ENCODE measurements around the gene LRCH4. TPM values are rescaled to one million over a fixed set of nuclear protein-coding genes. Genes with fewer than 3 reads are reported as not detected.

Gene LRCH4, protein sequence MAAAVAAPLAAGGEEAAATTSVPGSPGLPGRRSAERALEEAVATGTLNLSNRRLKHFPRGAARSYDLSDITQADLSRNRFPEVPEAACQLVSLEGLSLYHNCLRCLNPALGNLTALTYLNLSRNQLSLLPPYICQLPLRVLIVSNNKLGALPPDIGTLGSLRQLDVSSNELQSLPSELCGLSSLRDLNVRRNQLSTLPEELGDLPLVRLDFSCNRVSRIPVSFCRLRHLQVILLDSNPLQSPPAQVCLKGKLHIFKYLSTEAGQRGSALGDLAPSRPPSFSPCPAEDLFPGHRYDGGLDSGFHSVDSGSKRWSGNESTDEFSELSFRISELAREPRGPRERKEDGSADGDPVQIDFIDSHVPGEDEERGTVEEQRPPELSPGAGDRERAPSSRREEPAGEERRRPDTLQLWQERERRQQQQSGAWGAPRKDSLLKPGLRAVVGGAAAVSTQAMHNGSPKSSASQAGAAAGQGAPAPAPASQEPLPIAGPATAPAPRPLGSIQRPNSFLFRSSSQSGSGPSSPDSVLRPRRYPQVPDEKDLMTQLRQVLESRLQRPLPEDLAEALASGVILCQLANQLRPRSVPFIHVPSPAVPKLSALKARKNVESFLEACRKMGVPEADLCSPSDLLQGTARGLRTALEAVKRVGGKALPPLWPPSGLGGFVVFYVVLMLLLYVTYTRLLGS
- total RNA-seq (100 to 1,000 TPM; 328 to 377 (median 362) TPM), total RNA-seq (7.9 to 101 (median 54.0) reads per million in 29 experiments)
- 109 TPM for total RNA-seq (2013)

DNA sequence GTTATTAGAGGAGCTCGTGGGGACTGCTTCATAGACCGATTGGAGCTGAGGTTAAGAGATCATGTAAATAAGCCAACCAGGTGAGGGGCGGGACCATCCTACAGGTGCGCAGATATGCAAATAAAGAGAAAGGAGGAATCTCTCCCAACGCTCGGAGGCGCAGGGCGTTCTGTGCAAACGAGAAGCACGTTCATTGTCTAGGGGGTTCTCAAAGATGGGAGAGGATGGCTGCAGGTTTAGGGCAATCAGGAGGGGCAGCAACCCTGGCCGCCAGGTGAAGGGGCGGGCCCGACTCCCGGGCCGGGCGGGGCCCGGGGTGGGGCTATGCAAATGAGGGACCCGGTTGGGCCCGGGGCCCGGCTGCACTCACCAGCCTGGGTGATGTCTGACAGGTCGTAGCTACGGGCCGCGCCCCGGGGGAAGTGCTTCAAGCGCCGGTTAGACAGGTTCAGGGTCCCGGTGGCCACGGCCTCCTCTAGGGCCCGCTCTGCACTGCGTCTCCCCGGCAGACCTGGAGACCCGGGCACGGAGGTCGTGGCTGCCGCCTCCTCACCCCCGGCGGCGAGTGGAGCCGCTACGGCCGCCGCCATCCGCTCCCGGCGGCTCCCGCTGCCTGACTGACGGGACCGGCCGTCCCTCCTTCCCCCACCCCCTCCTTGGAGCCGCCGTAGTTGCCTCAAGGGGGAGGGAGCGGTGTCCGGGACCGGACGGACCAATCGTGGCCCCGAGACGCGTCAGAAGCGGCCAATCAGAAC lies at the start of gene LRCH4:
TSS of gene LRCH4 (minus strand) at position 619 of the 755 bp plus-strand sequence. CDS start at position 590, 29 bp downstream.
- H3K27ac Mint-ChIP-seq, result peak within 1 kb of the TSS; percentile 95 to 97
- WGBS (ENCODE audit: insufficient coverage), result 0% methylated on average over 44 of the region's 61 CpGs
- peak within 1 kb of the TSS; percentile 90 for H3K27ac ChIP-seq (ENCODE audit: low read length)

DNA sequence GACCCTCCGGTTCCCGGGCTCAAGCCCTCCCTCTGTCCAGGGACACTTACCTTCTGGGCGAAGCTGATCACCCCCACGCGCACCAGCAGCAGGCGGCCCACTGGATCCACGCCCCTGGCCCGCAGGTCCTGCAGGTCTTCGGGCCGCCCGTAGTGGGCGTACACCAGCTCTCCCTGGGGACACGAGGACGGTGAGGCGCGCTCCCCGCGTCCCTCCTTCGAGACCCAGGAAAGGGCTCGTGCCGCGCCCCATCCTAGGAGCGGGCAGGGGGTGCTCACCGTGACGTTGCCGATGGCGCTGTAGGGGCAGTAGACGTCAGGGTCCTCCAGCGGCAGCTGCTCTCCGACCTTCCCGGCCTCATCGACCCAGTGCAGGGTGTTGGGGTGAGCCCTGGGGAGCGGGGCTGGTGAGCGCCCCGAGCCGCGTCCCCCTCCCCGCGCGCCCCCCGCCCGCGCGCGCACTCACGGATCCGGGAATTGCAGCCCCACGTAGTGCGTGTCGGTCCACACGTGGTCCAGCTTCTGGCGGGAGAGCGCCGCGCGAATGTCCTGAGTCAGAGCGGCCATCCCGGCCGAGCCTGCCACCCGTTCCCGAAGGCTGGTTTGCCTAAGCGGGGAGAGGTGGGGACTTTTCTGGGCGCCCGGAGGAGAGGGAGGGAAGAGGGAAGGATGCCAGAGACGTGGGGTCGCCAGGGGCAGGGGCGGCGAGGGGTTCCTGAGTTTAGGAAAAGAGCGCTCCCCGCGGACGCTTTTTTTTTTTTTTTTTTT lies 47.2 kb upstream of the LRCH4 start:
- no peaks in the 10 kb centered on the region for H3K9me3 Mint-ChIP-seq
- ChIA-PET CTCF (interaction anchor here (0.6 to 1.2 kb wide), 11 partner anchors 15 to 988 kb away, joined by 3 to 9 read pairs (median 4); partner anchors contain the start of genes MOSPD3 (in 2 of the 2), FBXO24 (in 1 of the 2), GNB2 (in 1 of the 2) and LRCH4 (in 1 of the 2)), POLR2A (interaction anchor here in 1 of 2 donors (0.6 kb wide), 1 partner anchor 20 kb away, joined by 3 read pairs; no protein-coding TSS in a partner anchor)
- Histone ChIP-seq H3K36me3 (ENCODE audit: control insufficient read depth in 2 of 2, extremely low read depth in 1 of 2, insufficient read depth in 1 of 2, low read length in 1 of 2) (no peaks in the 10 kb centered on the region), H3K27ac (ENCODE audit: low read length) (no peak overlapping the region), H3K4me3 (ENCODE audit: control insufficient read depth in 1 of 2, extremely low read depth in 1 of 2, low read length in 1 of 2) (peak overlapping the region; percentile 65 to 66), H3K4me1 (ENCODE audit: control insufficient read depth in 1 of 2, extremely low read depth in 1 of 2, insufficient read depth in 2 of 2, low read length in 2 of 2) (peaks cover 0 to 29% of the 10 kb centered on the region in 2 experiments), H3K9me3 (no peaks in the 10 kb centered on the region), H3K27me3 (replicated peaks in 1 of 2; ENCODE audit: control insufficient read depth in 2 of 2, extremely low read depth in 1 of 2, insufficient read depth in 2 of 2, low read length in 1 of 2) (peaks cover 0 to 25% of the 10 kb centered on the region in 2 experiments)
- whole genome bisulfite sequencing (ENCODE audit: insufficient coverage), result 3% methylated on average over 69 of the region's 72 CpGs
- peak overlapping the region; percentile 74 to 84 for H3K27ac Mint-ChIP-seq
- H3K27me3 Mint-ChIP-seq, result no peaks in the 10 kb centered on the region
- peak overlapping the region; percentile 77 to 82 (median 80) for H3K4me3 Mint-ChIP-seq
- peaks cover 19 to 34% (median 28%) of the 10 kb centered on the region in 3 donors for H3K4me1 Mint-ChIP-seq
- ATAC-seq (replicated peaks in 1 of 4) (peak; percentile 72 to 80 (median 76)), DNase-seq (peak in 26 of 35 experiments; percentile 16 to 72 (median 42))
- H3K36me3 Mint-ChIP-seq, result peaks cover 3% of the 10 kb centered on the region

More for the DNA sequence above, at the start of gene LRCH4:
- no peaks in the 10 kb centered on the region for H3K9me3 Mint-ChIP-seq
- ATAC-seq (replicated peaks in 1 of 4), result peak; percentile 21 to 38 (median 27)
- H3K36me3 Mint-ChIP-seq, result peaks cover 3% of the 10 kb centered on the region
- peaks cover 0 to 2% of the 10 kb centered on the region in 2 donors for H3K27me3 Mint-ChIP-seq
- peaks cover 18 to 35% (median 32%) of the 10 kb centered on the region in 3 donors for H3K4me1 Mint-ChIP-seq
- peaks cover 25 to 57% of the 10 kb centered on the region in 2 experiments for H3K4me1 ChIP-seq (ENCODE audit: control insufficient read depth in 1 of 2, extremely low read depth in 1 of 2, insufficient read depth in 2 of 2, low read length in 2 of 2)
- H3K9me3 ChIP-seq, result no peaks in the 10 kb centered on the region
- peaks cover 0 to 14% of the 10 kb centered on the region in 2 experiments for H3K27me3 ChIP-seq (replicated peaks in 1 of 2; ENCODE audit: control insufficient read depth in 2 of 2, extremely low read depth in 1 of 2, insufficient read depth in 2 of 2, low read length in 1 of 2)
- POLR2A ChIA-PET, result interaction anchor here (0.5 to 1.1 kb wide), 3 partner anchors 27 to 1807 kb away, joined by 6 to 9 read pairs (median 6); partner anchors contain the start of gene MOSPD3 (in 1 of the 2)
- DNase-seq, result peak in 34 of 35 experiments; percentile 24 to 70 (median 48)
- H3K36me3 ChIP-seq (ENCODE audit: control insufficient read depth in 2 of 2, extremely low read depth in 1 of 2, insufficient read depth in 1 of 2, low read length in 1 of 2), result peaks cover 14 to 18% of the 10 kb centered on the region in 2 donors
- CTCF ChIA-PET, result interaction anchor here (0.5 to 2.7 kb wide), 15 partner anchors 12 to 120 kb away, joined by 3 to 21 read pairs (median 3); partner anchors contain the start of genes MOSPD3 (in 1 of the 2), PCOLCE (in 1 of the 2) and POP7 (in 1 of the 2)
- peak within 1 kb of the TSS in 2 of 3 donors; percentile 96 to 97 for H3K4me3 Mint-ChIP-seq
- peak within 1 kb of the TSS; percentile 73 to 94 for H3K4me3 ChIP-seq (ENCODE audit: control insufficient read depth in 1 of 2, extremely low read depth in 1 of 2, low read length in 1 of 2)

DNA sequence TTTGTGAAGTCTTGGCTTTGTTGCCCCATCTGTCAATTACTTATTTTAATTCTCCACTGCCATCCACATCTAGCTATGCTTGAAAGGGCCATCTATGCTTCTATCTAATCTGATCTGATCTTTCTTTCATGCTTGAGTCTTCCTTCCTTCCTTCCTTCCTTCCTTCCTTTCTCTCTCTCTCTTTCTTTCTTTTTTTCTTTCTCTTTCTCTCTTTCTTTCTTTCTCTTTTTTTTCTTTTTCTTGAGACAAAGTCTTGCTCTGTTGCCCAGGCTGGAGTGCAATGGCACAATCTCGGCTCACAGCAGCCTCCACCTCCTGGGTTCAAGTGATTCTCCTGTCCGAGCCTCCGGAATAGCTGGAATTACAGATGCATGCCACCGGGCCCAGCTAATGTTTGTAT lies 44.1 kb upstream of the LRCH4 start:
- H3K27ac Mint-ChIP-seq, result peak overlapping the region; percentile 11 to 28
- no peak overlapping the region for H3K4me3 Mint-ChIP-seq
- no peak for DNase-seq
- ChIA-PET CTCF (interaction anchor here (0.6 to 1.6 kb wide), 3 partner anchors 10 to 61 kb away, joined by 3 to 4 read pairs (median 3); no protein-coding TSS in a partner anchor), POLR2A (interaction anchor here in 1 of 2 donors (0.5 kb wide), 1 partner anchor 150 kb away, joined by 5 read pairs; no protein-coding TSS in a partner anchor)
- peaks cover 38 to 54% (median 48%) of the 10 kb centered on the region in 3 donors for H3K4me1 Mint-ChIP-seq
- H3K36me3 Mint-ChIP-seq, result no peaks in the 10 kb centered on the region
- ATAC-seq (replicated peaks in 1 of 4), result no peak
- Histone ChIP-seq H3K27me3 (replicated peaks in 1 of 2; ENCODE audit: control insufficient read depth in 2 of 2, extremely low read depth in 1 of 2, insufficient read depth in 2 of 2, low read length in 1 of 2) (peaks cover 0 to 20% of the 10 kb centered on the region in 2 experiments), H3K4me1 (ENCODE audit: control insufficient read depth in 1 of 2, extremely low read depth in 1 of 2, insufficient read depth in 2 of 2, low read length in 2 of 2) (peaks cover 5 to 53% of the 10 kb centered on the region in 2 experiments), H3K36me3 (ENCODE audit: control insufficient read depth in 2 of 2, extremely low read depth in 1 of 2, insufficient read depth in 1 of 2, low read length in 1 of 2) (no peaks in the 10 kb centered on the region), H3K4me3 (ENCODE audit: control insufficient read depth in 1 of 2, extremely low read depth in 1 of 2, low read length in 1 of 2) (no peak overlapping the region), H3K9me3 (no peaks in the 10 kb centered on the region), H3K27ac (ENCODE audit: low read length) (no peak overlapping the region)
- H3K9me3 Mint-ChIP-seq, result no peaks in the 10 kb centered on the region
- H3K27me3 Mint-ChIP-seq, result no peaks in the 10 kb centered on the region
- WGBS (ENCODE audit: insufficient coverage), result 90% methylated on average over 2 of the region's 4 CpGs

DNA sequence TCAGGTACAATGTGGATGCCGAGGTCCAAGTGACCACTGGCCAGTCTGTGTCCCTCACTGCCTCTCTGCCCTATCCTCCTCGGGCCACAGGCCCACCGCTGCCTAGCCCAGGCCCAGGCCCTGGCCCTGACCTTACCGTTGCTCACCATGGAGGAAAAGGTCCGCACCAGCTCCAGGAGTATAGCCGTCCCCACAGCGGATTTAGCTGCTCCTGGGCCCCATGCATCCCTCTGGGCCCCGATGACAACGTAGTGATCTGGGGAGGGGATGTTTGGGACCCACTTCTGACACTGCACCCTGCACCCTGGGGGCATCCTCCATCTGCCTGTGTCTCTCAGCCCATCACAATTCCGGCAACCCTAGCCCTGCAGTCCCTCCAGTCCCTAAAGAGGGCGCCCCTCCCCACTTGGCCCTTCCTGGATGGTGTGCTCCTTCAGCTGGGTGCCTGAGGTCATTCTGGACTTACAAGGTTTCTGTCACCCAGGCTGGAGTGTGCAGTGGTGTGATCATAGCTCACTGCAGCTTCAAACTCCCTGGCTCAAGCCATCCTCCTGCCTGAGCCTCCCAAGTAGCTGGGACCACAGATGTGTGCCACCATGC lies 43.3 kb upstream of the LRCH4 start:
- Mint-ChIP-seq H3K9me3 (no peaks in the 10 kb centered on the region), H3K27ac (peak overlapping the region; percentile 48 to 69), H3K4me1 (peaks cover 39 to 57% (median 50%) of the 10 kb centered on the region in 3 donors), H3K4me3 (no peak overlapping the region), H3K36me3 (no peaks in the 10 kb centered on the region), H3K27me3 (no peaks in the 10 kb centered on the region)
- Histone ChIP-seq H3K4me3 (ENCODE audit: control insufficient read depth in 1 of 2, extremely low read depth in 1 of 2, low read length in 1 of 2) (no peak overlapping the region), H3K9me3 (no peaks in the 10 kb centered on the region), H3K36me3 (ENCODE audit: control insufficient read depth in 2 of 2, extremely low read depth in 1 of 2, insufficient read depth in 1 of 2, low read length in 1 of 2) (no peaks in the 10 kb centered on the region), H3K4me1 (ENCODE audit: control insufficient read depth in 1 of 2, extremely low read depth in 1 of 2, insufficient read depth in 2 of 2, low read length in 2 of 2) (peaks cover 5 to 52% of the 10 kb centered on the region in 2 experiments), H3K27me3 (replicated peaks in 1 of 2; ENCODE audit: control insufficient read depth in 2 of 2, extremely low read depth in 1 of 2, insufficient read depth in 2 of 2, low read length in 1 of 2) (peaks cover 0 to 20% of the 10 kb centered on the region in 2 experiments), H3K27ac (ENCODE audit: low read length) (no peak overlapping the region)
- ATAC-seq (replicated peaks in 1 of 4) (no peak), DNase-seq (peak in 3 of 35 experiments; percentile 16 to 38 (median 20))
- WGBS (ENCODE audit: insufficient coverage), result 95% methylated on average over 9 of the region's 11 CpGs
- ChIA-PET POLR2A (no interaction called here), CTCF (interaction anchor here in 1 of 2 donors (1.6 kb wide), 1 partner anchor 62 kb away, joined by 4 read pairs; no protein-coding TSS in a partner anchor)

DNA sequence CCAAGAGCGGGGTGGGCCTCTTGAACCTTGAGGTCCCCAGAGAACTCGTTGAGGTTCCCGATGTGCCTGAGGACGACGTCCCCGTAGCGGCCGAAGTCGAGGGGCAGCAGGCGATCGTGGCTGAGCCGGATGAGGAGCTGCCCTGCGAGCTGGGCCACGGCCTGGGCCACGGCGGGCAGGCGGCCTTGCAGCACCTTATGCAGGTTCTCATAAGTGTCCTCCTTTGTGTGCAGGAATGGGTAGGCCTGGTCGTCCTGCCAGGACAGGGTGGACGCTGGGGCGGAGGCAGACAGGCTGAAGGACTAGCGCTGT lies 41.3 kb upstream of the LRCH4 start:
- DNase-seq (no peak), ATAC-seq (replicated peaks in 1 of 4) (no peak)
- Histone ChIP-seq H3K27ac (ENCODE audit: low read length) (peak overlapping the region; percentile 80), H3K4me1 (ENCODE audit: control insufficient read depth in 1 of 2, extremely low read depth in 1 of 2, insufficient read depth in 2 of 2, low read length in 2 of 2) (peaks cover 5 to 33% of the 10 kb centered on the region in 2 experiments), H3K4me3 (ENCODE audit: control insufficient read depth in 1 of 2, extremely low read depth in 1 of 2, low read length in 1 of 2) (peak overlapping the region in 1 of 2 donors; percentile 49), H3K9me3 (no peaks in the 10 kb centered on the region), H3K36me3 (ENCODE audit: control insufficient read depth in 2 of 2, extremely low read depth in 1 of 2, insufficient read depth in 1 of 2, low read length in 1 of 2) (no peaks in the 10 kb centered on the region), H3K27me3 (replicated peaks in 1 of 2; ENCODE audit: control insufficient read depth in 2 of 2, extremely low read depth in 1 of 2, insufficient read depth in 2 of 2, low read length in 1 of 2) (peaks cover 0 to 4% of the 10 kb centered on the region in 2 experiments)
- POLR2A ChIA-PET, result interaction anchor here in 1 of 2 donors (0.5 kb wide), 1 partner anchor 83 kb away, joined by 3 read pairs; no protein-coding TSS in a partner anchor
- WGBS (ENCODE audit: insufficient coverage), result 96% methylated on average over 20 of the region's 21 CpGs
- no peaks in the 10 kb centered on the region for H3K27me3 Mint-ChIP-seq
- peaks cover 38 to 52% (median 43%) of the 10 kb centered on the region in 3 donors for H3K4me1 Mint-ChIP-seq
- peak overlapping the region in 1 of 2 donors; percentile 28 for H3K27ac Mint-ChIP-seq
- peak overlapping the region in 1 of 3 donors; percentile 69 for H3K4me3 Mint-ChIP-seq
- no peaks in the 10 kb centered on the region for H3K9me3 Mint-ChIP-seq
- no peaks in the 10 kb centered on the region for H3K36me3 Mint-ChIP-seq
- CTCF ChIA-PET, result interaction anchor here (1.1 to 1.5 kb wide), 3 partner anchors 14 to 15 kb away, joined by 3 to 7 read pairs (median 6); partner anchors contain the start of gene MOSPD3 (in 2 of the 2)

All from T-cell (primary cell).